Posterior cingulate gyrus (tissue), 11 donors: ENCODE results near the gene NRSN2.
"Not testable (repeated sequence)": the region's sequence is repeated elsewhere in the genome, so short reads cannot be mapped to it uniquely, and the experiment has no call there.

Experiments used
- DNase-seq, 10 donors: peaks; one replicate each; pipeline versions ENCODE4 v3.0.0 to v3.0.0-alpha.2; 2020 to 2021; ENCODE audit warnings: mixed read lengths in 3 of 10
- intact Hi-C: fragments of 100-400 bp; cut with DNase I; formaldehyde crosslinking; loops from one replicate; pipeline ENCODE4 v1.15.1; 2023

The NRSN2 gene

GRCh38 chr20:388034-388994 is 41.4 kb downstream of the NRSN2 start:
- intact Hi-C loops, result no loop called here
- peak in 1 of 10 donors; percentile 42 for DNase-seq

- intact Hi-C loops, result no loop called here
- peak in 1 of 10 donors; percentile 34 for DNase-seq
These were observed 42.3 kb downstream of the NRSN2 start for GRCh38 chr20:389220-389619.

GRCh38 chr20:391041-391711 is 44.3 kb downstream of the NRSN2 start:
- peak in 1 of 10 donors; percentile 82 for DNase-seq
- intact Hi-C loops, result no loop called here

GRCh38 chr20:393296-393695 is 46.4 kb downstream of the NRSN2 start:
- DNase-seq, result peak in 1 of 10 donors; percentile 11
- intact Hi-C loops, result not testable (repeated sequence)

- DNase-seq, result no peak
- intact Hi-C loops, result no loop called here
These were observed 49.3 kb downstream of the NRSN2 start for GRCh38 chr20:396252-396618.

- intact Hi-C loops, result no loop called here
- DNase-seq, result no peak
These were observed 49.9 kb downstream of the NRSN2 start for GRCh38 chr20:396619-397431.

- DNase-seq, result no peak
- intact Hi-C loops, result no loop called here
These were observed 50.7 kb downstream of the NRSN2 start for GRCh38 chr20:397432-398237.

- DNase-seq, result no peak
- intact Hi-C loops, result no loop called here
These were observed 52.3 kb downstream of the NRSN2 start for GRCh38 chr20:399182-399707.

GRCh38 chr20:400128-400453 is 53.2 kb downstream of the NRSN2 start:
- intact Hi-C loops, result loop anchor here (10.0 kb wide), 1 partner anchor 45 kb away; no protein-coding TSS in a partner anchor
- DNase-seq, result no peak

- intact Hi-C loops, result loop anchor here (10.0 kb wide), 1 partner anchor 46 kb away; no protein-coding TSS in a partner anchor
- DNase-seq, result peak in 3 of 10 donors; percentile 40 to 89 (median 48)
These were observed 53.8 kb downstream of the NRSN2 start for GRCh38 chr20:400454-401275.

- peak in 1 of 10 donors; percentile 5 for DNase-seq
- intact Hi-C loops, result loop anchor here (10.0 kb wide), 1 partner anchor 47 kb away; no protein-coding TSS in a partner anchor
These were observed 55.0 kb downstream of the NRSN2 start for GRCh38 chr20:401682-402495.

GRCh38 chr20:402496-402885 is 55.6 kb downstream of the NRSN2 start:
- intact Hi-C loops, result loop anchor here (10.0 kb wide), 1 partner anchor 48 kb away; no protein-coding TSS in a partner anchor

GRCh38 chr20:402898-403581 is 56.1 kb downstream of the NRSN2 start:
- DNase-seq, result no peak
- intact Hi-C loops, result loop anchor here (10.0 kb wide), 1 partner anchor 48 kb away; no protein-coding TSS in a partner anchor

More at GRCh38 chr20:402496-402885, 55.6 kb downstream of the NRSN2 start:
- peak in 1 of 10 donors; percentile 16 for DNase-seq

GRCh38 chr20:403582-403957 is 56.7 kb downstream of the NRSN2 start:
- no peak for DNase-seq
- intact Hi-C loops, result loop anchor here (10.0 kb wide), 1 partner anchor 49 kb away; no protein-coding TSS in a partner anchor

- DNase-seq, result no peak
- intact Hi-C loops, result loop anchor here (10.0 kb wide), 1 partner anchor 49 kb away; no protein-coding TSS in a partner anchor
These were observed 57.2 kb downstream of the NRSN2 start for GRCh38 chr20:404088-404487.
